T-helper 2 cell (primary cell): ENCODE results near the gene POLR2J.
"Not testable (repeated sequence)": the region's sequence is repeated elsewhere in the genome, so short reads cannot be mapped to it uniquely, and the experiment has no call there.

Experiments used
- DNase-seq, 5 experiments: peaks; one replicate each; pipeline versions ENCODE4 v3.0.0 to v3.0.0-alpha.2; 2012 to 2022

Gene POLR2J

DNA sequence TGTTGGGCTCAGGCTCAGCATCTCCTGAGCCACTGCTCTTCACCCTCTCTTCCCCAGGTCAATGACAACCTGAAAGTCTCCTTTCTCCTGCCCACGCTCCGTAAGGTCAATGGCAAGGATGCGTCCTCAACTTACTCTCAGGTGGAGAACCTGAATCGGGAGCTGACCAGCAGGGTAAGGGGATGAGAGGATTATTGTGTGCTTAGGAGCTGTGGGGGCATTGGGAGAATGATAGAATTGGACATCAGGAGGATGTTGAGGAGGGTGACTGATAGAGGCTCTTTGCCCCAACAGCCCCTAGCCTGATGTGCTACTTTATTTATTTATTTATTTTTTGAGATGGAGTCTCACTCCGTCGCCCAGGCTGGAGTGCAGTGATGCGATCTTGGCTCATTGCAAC lies 12.6 kb downstream of the POLR2J start:
- no peak for DNase-seq

DNA sequence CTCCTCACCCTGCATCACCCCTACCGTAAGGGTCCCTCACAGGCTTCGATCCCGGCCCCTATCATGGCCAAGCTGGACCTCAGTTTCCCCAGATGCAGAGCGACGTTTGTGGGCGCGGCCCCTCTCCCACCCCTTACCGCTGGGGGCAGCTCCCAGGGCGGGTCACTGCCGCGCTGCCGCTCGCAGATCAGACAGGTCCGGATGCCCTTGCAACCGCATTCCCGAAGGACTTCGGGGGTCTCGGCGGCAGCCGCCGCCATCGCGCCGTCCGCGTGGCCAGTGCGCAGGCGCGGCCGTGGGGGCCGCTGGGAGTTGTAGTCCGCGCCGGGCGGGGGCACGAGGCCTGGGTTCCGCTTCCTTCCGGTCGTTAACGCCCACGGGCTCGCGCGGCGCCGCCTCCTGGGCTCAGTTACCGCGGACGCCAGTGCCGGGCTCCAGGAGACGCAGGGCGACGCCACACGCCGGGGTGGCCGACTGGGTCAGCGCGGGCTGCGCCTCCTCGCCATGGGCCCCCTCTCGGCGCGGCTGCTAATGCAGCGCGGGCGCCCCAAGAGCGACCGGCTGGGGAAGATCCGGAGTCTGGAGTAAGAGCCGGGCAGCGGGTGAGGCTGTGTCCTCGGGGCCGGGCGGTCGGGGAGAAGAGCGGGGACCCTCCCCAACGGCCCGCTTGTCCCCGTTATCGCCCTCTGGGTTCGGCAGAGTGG lies 14.0 kb downstream of the POLR2J start, which contains the start of the genes ALKBH4 and LRWD1:
TSS of gene ALKBH4 (minus strand) at position 287 of the 704 bp plus-strand sequence. CDS start at position 260, 27 bp downstream.
TSS of gene LRWD1 (plus strand) at position 408 of the 704 bp plus-strand sequence. CDS start at position 505, 97 bp downstream.
- peak; percentile 89 to 95 (median 91) for DNase-seq

DNA sequence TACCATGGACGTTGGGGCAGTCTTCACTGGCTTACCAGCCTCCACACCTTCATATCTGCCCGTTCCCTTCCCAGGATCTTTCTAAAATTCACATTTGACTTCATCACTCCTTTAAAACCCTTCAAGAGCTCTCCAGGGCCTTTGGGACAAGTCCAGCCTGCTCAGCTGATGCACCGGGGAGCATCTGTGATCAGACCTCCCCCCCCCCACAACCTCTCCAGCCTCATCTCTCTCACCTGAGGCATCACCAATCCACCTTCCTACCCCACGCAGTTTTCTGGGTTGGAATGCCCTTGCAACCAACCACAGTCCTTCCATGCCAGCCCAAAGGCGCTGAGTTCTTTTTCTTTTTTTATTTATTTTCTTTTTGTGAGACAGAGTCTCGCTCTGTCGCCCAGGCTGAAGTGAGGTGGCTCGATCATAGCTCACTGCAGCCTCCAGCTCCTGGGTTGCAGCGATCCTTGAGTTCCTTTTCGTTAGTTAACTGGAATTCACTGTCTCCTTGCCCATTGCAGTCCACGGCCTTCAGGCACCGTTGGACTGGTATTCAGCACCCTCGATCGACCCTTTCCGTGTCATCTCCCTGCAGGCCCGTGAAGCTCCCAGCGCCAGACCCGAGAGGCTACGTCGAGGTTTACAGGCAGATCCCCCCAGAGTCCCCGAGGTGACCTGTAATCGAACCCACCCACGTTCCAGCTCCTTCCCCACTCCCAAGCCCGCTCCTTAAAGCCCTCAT lies 14.7 kb downstream of the POLR2J start:
- no peak for DNase-seq

DNA sequence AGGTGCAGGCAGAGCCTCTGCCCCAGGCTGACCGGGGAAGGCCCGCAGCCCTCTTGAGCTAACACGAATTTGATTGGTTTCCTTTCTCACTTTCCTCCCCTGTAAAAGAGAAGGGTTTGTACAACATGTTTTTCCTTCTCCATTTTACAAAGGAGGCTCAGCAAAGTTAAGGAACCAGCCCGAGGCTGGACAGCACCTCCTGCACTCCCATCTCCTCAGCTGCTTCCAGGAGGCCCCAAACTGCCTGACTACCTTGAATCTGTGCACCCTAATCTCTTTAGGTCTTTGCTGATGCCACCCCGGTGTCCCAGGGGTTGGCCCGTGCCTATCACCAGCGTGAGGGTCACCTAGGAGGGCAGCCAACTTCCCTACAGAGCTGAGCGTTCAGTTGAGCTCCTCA lies 18.3 kb downstream of the POLR2J start:
- DNase-seq = no peak

DNA sequence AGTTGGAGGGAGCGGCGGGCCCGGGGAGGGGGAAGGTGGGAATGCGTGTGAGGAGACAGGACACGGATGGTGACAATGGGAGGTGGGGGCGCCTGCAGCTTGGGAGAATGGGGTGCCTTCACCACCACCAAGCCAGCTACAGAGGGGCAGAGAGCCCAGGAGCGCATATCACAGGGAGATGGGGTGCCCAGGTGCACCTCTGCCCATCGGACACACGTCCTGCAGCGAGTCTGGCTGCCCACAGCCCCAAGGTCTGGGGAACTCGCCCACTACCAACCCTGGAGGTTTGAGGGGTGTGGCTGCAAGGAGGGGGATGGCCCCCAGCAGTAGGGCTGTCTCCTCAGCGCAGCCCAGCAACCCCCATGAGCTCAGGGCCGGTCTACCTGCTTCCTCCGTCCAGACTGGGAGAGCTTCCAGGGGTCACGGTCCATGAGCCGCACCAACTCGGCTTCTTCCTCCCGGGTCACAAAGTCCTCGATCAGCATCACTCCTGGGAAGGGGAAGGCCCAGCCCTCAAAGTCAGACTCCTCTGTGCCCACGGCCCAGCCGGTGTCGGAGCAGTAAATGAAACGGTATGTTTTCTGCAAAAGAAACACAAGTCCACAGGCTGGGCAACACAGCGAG lies 19.4 kb downstream of the POLR2J start:
- no peak for DNase-seq

DNA sequence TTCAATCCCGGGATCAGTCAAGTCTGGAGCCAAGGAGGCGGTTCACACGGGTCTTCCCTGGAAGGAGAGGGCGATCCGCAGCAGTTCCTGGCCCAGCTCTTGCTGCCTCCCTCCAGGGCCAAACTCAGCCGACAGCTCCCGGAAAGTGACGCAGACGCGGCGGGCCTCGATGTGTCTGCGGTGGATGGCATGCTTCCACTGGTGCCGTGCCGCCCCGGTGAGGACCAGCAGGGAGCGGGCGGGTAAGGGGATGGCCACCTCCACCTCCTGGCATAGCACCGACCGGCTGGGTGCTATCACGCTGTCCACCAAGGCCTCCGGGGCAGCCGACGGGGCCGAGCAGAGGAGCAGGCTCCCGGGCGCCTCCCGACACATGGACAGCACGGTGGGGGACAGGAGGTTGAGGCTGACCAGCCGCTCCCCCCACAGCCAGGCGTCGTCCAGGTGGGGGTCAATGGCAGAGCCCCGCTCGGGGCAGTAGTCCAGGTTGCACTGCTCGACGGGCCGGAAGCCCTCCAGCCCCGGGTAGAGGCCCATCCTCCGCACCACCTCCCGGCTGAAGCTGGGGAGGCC lies 21.3 kb downstream of the POLR2J start:
- no peak for DNase-seq

DNA sequence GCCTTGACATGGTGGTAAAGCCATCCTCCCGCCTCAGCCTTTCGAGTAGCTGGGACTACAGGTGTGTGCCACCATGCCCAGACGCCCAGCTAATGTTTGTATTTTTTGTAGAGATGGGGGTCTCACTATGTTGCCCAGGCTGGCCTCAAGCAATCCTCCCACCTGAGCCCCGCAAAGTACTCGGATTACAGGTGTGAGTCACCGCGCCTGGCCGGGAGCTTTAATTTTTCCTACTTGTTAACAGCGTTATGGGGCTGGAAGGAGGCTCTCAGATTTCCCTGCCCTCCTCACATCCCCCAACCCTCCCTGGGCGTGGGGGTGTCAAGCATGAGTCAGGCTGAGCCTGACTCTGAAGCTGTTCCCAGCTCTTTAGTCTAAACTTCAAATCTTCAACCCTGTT lies 22.4 kb downstream of the POLR2J start:
- no peak for DNase-seq

DNA sequence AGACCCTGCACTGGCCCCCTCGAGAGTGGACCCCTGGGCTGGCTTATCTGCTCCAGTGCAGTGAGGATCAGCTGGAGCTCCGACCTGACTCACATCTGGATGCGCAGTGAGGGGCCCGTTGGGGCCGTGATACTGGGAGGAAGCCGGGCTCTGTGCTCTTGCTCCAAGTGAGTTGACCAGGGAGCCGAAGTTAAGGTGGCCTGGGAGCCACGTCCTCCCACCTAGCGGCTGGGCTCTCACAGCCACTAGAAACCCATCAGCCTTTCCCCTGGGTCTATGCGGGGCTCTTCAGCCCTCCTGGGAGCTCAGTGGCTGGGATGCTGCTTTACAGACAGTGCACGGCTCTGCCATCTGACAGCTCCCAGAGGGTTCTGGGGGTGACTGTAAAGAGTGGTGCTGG lies 23.1 kb downstream of the POLR2J start:
- DNase-seq = no peak

DNA sequence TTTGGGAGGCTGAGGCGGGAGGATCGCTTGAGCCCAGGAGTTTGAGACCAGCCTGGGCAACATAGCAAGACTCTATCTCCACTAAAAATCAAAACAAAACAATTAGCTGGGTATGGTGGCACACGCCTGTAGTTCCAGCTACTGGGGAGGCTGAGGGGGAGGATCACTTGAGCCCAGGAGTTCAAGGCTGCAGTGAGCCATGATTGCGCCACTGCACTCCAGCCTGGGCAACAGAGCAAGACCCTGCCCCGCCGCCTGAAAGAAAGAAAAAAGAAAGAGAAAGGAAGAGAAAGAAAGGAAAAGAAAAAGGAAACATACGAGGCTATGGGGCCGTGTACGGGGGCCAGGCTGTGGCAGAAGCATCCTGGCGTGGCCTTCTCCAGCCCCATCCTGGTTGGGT lies 23.8 kb downstream of the POLR2J start:
- DNase-seq = not testable (repeated sequence)

DNA sequence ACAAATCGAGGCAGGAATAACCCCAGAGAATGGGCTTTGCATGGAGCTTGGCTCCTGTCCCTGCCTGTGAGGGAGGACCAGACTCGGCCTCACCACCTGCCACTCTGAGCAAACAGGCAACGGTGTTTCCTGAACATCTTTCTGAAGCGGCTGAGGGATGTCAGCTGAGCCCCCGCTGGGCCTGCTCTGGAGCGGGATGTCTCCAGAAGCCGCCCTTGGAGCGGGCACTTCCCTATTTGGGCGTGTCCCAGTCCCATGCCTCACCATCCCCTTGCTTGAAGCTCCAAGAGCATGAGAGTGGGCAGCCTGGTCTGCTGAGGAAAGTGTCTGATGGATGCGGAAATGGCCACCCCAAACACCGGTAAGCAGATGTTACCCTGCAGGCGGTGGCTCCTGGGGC lies 24.3 kb downstream of the POLR2J start:
- DNase-seq = no peak

DNA sequence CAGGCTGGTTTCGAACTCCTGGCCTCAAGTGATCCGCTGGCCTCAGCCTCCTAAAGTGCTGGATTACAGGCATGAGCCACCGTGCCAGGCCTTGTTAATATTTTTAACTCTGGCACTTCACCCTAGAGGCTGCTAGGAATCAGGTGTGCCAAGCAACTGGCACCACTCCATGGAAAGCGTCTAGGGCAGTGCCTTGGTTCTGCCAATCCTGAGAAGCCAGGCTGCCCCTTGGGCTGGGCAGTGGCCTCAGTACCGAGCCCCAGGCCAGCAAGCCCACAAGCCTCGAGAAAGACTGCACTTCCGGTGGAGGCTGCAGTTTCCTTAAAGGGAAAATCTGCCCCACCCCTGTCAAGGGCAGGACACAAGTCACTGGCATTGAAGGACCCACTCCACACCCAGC lies 25.4 kb downstream of the POLR2J start:
- DNase-seq = no peak

DNA sequence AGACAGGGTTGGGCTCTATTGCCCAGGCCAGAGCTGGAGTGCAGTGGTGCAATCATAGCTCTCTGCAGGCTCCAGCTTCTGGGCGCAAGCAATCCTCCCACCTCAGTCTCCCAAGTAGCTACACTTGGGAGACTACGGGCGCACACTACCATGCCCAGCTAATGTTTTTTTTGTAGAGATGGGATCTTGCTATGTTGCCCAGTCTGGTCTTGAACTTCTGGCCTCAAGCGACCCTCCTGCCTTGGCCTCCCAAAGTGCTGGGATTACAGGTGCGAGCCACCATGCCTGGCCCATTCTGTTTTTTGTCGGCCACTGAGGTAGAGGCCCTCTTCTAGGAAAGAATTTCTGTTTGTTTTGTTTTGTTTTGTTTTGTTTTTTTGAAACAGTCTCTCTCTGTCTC lies 26.3 kb downstream of the POLR2J start:
- DNase-seq = no peak

DNA sequence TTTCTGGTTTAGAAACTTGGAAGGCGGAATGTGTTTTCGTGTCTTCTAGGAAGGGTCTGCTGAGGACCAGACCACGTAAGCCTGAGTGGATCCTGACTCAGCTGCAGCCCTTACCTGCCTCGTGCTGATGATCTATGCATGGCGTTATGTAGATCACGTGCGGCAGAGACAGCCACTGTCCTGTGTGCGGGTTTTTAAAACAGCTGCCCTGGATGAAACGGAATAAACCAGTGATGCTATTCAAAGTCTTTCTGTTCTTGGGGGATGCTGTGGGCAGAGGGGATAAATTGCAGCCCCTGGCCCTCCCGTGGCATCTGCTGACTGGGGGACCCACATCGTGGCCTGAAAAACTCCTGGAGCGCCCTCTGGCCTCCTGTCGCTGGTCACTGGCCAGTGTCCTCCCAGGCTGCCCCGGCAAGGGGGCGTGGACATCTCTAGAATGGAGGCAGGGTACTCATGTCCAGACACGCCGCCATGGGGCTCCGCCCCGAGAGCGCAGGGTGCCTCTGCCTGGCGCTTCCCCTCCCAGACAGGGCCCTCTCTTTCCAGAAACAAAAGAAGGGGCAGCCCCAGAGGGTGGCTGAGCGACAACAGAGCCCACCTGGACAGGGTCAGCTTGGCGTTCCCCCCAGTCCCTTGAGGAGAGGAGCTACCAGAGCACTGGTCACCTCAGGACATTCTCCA lies 27.2 kb downstream of the POLR2J start:
- DNase-seq = no peak

DNA sequence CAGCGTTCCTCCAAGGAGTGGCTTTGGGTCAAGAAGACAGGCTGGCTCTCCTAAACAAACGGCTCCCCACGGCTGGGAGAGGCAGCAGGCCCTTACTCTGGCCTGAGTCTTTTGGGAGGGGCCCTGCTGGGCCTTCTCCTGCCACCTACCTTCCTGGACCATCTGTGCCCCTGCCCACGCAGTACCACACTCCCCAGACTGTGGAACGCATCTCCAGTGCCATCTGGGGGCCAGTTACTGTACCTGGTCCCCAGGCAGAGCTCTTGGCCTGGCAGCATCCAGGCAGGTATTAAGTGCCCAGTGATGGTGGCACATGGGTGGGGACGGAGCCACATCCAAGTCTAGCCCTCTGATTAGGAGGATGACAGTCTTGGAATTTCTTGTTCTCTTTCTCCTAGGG lies 28.5 kb downstream of the POLR2J start:
- peak in 4 of 5 experiments; percentile 25 to 55 (median 35) for DNase-seq

DNA sequence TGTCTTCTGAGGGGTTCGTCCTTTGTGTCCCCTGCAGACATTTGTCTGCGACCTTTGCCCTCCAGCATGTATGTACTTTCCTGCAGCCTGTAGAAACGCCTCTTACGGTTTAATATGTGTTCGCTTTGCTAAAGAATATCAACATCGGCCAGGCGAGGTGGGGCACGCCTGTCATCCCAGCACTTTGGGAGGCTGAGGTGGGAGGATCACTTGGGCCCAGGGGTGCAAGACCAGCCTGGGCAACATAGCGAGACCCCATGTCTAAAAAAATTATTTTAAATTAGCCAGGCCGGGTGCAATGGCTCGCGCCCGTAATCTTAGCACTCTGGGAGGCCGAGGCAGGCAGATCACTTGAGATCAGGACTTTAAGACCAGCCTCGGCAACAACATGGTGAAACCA lies 29.6 kb downstream of the POLR2J start:
- DNase-seq = no peak

DNA sequence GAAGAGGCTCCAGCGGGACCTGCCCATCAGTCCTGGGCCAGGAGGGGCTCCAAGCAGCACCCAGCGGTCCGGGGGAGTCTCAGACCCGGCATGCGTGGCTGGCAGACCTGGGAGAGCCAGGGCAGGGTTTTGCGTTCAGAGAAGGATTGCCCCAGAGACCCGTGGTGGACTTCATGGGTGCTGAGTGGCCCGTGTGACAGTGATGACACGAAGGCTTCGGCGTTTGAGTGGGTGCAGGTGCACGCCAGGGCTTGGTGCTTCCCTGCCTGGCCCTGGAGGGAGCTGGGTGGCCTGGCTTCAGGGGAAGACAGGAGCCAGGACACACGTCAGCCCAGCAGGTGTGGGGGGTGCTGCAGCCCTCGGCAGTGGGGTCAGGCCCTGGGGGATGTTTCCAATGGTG lies 31.4 kb downstream of the POLR2J start:
- no peak for DNase-seq

DNA sequence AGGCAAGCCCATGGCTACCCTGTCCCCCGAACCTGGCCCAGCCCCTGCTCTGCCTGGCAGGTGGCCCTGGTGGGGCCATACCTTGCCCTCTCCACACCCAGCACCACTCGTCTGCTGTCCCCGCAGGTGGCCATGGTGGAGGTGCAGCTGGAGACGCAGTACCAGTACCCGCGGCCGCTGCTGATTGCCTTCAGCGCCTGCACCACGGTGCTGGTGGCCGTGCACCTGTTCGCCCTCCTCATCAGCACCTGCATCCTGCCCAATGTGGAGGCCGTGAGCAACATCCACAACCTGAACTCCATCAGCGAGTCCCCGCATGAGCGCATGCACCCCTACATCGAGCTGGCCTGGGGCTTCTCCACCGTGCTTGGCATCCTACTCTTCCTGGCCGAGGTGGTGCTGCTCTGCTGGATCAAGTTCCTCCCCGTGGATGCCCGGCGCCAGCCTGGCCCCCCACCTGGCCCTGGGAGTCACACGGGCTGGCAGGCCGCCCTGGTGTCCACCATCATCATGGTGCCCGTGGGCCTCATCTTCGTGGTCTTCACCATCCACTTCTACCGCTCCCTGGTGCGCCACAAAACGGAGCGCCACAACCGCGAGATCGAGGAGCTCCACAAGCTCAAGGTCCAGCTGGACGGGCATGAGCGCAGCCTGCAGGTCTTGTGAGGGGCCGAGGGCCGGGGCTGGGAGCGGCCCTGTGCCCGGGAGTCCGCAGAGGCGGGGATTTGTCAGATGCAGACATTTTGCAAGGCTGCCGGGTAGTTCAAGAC lies 32.1 kb downstream of the POLR2J start:
- no peak for DNase-seq

DNA sequence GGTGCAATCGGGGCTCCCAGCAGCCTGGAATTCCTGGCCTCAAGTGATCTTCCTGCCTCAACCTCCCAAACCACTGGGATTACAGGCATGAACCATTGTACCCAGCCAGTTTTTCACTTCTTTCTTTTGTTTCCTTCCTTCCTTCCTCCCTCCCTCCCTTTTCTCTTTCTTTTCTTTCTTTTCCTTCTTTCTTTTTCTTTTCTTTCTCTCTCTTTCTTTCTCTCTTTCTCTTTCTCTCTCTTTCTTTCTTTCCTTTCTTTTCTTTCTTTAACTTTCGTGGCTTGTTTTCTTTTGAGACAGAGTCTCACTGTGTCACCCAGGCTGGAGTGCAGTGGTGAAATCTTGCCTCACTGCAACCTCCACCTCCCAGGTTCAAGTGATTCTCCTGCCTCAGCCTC lies 33.0 kb downstream of the POLR2J start:
- no peak for DNase-seq

DNA sequence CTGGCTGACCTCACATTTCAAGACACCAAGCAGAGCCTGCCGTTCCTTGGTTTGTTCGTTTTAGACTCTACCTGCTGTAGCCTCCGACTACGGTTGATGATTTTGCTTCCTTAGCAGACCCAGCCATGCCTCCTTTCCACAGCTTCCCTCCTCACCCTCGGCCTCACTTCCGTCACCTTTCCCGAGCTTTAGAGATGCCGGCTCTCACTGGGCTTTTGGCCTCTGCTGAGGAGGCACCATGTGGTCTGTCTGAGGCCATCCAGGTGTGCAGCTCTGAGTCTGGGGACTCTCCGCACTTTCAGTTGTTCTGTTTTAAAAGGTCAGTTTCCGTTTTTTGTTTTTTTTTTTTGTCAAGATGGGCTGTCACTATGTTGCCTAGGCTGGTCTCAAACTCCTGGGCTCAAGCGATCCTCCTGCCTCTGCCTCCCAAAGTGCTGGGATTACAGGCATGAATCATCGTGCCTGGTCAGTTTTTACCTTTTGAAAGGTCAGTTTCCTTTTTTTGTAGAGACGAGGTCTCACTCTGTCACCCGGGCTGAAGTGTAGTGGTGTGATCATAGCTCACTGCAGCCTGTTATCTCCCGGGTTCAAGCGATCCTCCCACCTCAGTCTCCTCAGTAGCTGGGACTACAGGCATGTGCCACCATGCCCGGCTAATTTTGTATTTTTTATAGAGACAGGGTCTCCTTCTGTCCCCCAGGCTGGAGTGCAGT lies 33.6 kb downstream of the POLR2J start:
- no peak for DNase-seq

DNA sequence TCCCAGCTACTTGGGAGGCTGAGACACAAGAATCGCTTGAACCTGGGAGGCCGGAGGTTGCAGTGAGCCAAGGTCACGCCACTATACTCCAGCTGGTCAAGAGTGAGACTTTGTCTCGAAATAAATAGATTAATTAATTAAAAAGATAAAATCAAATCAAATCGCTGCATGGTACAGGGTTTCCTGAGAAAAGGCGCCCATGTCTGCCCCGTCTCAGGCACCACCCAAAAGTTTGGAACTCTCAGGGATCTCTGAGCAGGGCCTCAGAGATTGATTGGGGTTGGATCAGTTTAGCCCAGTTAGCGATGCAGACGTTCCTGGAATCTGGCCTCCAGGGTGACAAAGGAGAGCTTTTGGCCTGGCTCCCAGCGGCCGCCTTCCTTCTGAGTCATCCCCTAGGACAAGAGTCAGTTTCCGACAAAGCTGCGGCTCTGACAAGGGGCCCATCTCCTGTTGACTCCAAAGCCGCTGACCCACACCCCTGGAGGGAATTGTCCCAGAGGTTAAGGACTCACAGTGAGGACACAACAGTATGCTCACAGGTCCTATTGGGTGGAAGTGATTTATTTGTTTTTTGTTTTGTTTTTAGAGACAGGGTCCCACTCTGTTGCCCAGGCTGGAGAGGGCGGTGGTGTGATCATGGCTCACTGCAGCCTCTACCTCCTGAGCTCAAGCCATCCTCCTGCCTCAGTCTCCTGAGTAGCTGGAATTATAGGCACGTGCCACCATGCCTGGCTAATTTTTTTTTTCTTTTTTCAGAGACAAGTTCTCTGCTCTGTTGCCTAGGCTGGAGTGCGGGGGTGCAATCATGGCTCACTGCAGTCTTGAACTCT lies 38.5 kb downstream of the POLR2J start:
- DNase-seq = no peak
